NCI-H446 (cell line): ENCODE data around the gene IRAG1.

Experiments used
- DNase-seq, 2 experiments: peaks; one replicate each; lab custom pipeline; 2025; lab: John Stamatoyannopoulos, UW

IRAG1 gene

DNA sequence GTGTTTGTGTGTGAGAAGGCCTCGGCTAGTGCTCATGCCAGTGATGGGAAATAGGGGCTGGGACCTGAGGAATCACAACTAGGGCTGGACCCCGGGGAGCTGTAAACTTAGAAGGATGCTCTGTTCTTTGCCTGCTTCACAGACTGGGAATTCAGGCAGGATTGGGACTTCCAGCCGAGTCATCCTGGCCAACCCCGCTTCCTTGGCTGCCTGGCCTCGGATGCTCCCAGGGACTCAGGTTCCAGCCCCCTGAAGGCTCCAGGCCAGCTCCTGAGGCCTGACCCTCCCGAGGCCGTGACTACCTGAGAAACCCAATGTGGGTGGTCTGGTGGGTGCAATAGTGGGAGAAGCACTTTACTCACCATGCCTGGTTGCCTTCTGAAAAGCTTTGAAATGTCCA, 44.7 kb downstream of the IRAG1 start:
- DNase-seq = no peak

DNA sequence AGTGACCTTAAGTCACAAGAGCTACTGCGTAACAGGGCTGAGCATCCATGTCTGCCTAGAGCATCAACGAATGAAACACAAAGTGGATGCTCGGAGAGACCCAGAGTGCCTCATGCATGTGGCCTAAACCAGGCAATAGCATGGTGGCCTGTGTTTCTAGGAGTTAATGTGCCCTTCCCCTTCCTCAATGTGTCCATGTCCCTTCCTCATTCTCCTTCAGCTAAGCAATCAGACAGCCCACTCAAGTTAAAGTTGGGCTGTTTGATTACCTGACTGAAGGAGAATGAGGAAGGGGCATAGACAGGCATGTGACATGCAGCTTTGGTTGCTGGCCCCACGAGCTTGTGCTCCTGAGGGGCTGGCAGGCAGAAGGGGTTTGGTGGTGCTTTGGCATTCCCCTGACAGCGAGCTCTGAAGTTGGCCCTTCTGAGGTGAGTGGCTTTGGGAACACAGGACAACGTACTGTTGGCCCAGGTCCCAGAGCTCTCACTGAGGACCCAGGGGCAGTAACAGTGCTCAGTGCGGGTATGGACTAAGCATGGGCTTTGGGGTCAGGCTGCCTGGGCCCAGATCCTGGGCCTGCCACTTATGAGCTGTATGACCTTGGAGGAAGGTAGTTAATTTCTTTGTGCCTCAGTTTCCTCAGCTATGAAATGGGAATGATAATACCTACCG, 46.7 kb downstream of the IRAG1 start:
- DNase-seq = no peak

DNA sequence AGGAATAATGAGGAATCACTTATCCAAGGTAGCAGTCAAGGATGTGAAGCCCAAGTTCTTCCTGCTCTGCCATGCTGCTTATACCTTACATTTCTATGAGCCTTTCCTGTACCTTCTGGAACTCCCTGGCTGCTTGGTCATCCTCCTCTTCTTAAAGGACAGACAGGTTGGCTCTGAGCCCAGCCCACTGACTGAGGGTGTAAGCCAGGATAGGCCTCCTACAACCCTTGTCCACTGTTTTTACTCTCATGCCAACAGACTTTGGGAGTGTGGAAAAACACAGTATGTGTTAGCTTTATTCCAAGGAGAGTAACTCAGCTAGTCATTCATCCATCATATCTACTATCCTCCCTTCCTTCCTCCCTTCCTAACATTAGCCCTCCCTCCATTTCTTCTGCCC, 47.5 kb downstream of the IRAG1 start:
- DNase-seq = no peak

DNA sequence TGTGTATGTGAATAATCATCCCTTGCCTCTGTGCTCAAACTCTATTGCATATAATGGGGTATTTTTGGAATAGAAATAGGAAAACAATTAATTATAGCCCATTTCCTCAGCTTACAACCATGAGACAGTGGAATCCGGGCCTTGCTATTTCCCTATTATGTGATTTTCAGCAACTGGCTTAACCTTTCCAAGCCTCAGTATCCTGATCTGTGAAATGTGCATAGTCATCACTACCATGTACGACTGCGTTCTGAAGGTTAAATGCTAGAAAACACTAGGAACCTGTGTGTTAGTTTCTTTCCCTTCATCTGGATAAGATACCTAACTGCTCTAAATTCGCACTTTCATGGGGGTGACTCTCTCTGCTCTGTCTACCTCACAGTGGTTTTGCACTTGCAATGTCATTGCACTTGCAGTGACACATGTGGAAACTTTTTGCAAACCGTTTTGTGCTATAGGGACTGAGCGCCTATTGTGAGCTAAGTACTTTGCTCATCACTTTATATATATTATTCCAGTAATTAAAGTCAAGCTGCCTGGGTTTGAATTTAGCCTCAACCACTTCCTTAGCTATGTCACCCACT, 48.3 kb downstream of the IRAG1 start:
- no peak for DNase-seq
